Panc1 (cell line): Measurements from ENCODE around the gene CCM2L. TPM values are rescaled to one million over a fixed set of nuclear protein-coding genes. Genes with fewer than 3 reads are reported as not detected.
A peak's percentile ranks its signal among the peaks of the same experiment; 100 is the strongest.

Experiments
- ATAC-seq: fragments of 200-7000 bp; cut with Tn5 transposase; 2 replicates; pipeline ENCODE4 v1.9.1; 2020; ENCODE audit warnings: mild to moderate bottlenecking, moderate library complexity
- BruUV-seq: library from RNA; stranded (reverse); fragments of 400-500 nt; replicated peaks from 2 replicates; lab custom pipeline; 2021; lab: Mats Ljungman, UMichigan
- CTCF ChIA-PET: fragments of 300-600 bp; sonication (Branson Sonifier 250); formaldehyde crosslinking; loops from one replicate; lab custom pipeline; 2022; ENCODE audit warnings: antibody characterized with exemption; lab: Charles Lee
- POLR2A ChIA-PET: fragments of 300-600 bp; sonication (Branson Sonifier 250); formaldehyde crosslinking; loops from one replicate; lab custom pipeline; 2022; ENCODE audit warnings: antibody characterized with exemption; lab: Charles Lee
- DNase-seq: peaks from one replicate; pipeline ENCODE4 v3.0.0-alpha.2; 2010; ENCODE audit warnings: low read depth, low spot score
- H3K27ac ChIP-seq: 2 replicates; pipeline ENCODE4 v1.5.1; 2011; ENCODE audit warnings: mild to moderate bottlenecking, low read length, inconsistent platforms
- H3K27me3 ChIP-seq: fragments of 200-500 bp; sonication (Bioruptor generic); 2 replicates; pipeline ENCODE4 v1.6.0; 2014; ENCODE audit warnings: low read length, inconsistent platforms; ENCODE audit not compliant: control insufficient read depth, insufficient read depth
- H3K36me3 ChIP-seq: fragments of 200-500 bp; sonication (Bioruptor generic); 2 replicates; pipeline ENCODE4 v1.5.1; 2014; ENCODE audit warnings: inconsistent platforms, mild to moderate bottlenecking, low read length, moderate library complexity; ENCODE audit not compliant: control insufficient read depth, insufficient read depth
- H3K4me1 ChIP-seq: 2 replicates; pipeline ENCODE4 v1.5.1; 2011; ENCODE audit warnings: inconsistent platforms, mild to moderate bottlenecking, low read length, moderate library complexity; ENCODE audit not compliant: control insufficient read depth, insufficient read depth
- H3K4me3 ChIP-seq, 2 experiments: 2 replicates each; pipeline ENCODE4 v1.5.1; 2011 to 2012; ENCODE audit warnings: low read depth in 2 of 2, low read length in 2 of 2, mild to moderate bottlenecking in 2 of 2, inconsistent platforms in 1 of 2, moderate library complexity in 1 of 2
- H3K9me3 ChIP-seq: fragments of 200-500 bp; sonication (Bioruptor generic); 2 replicates; pipeline ENCODE4 v1.5.1; 2014; ENCODE audit warnings: low read depth, mild to moderate bottlenecking, inconsistent platforms, low read length, moderate library complexity; ENCODE audit not compliant: control insufficient read depth, insufficient read depth
- CTCF ChIP-seq: fragments of 450-650 bp; IDR thresholded peaks from 2 replicates; pipeline ENCODE4 v1.5.1; 2017; ENCODE audit warnings: mild to moderate bottlenecking
- POLR2AphosphoS5 ChIP-seq: IDR thresholded peaks from 2 replicates; pipeline ENCODE4 v1.6.1; 2012; ENCODE audit warnings: mild to moderate bottlenecking, low read depth, low read length, moderate library complexity
- REST ChIP-seq, 2 experiments: IDR thresholded peaks; 2 replicates each; pipeline ENCODE4 v1.6.1; 2011 to 2012; ENCODE audit warnings: low read depth in 2 of 2, control low read depth in 1 of 2, low read length in 1 of 2, mild to moderate bottlenecking in 1 of 2, moderate library complexity in 1 of 2; ENCODE audit not compliant: insufficient read depth in 1 of 2
- SIN3A ChIP-seq: IDR thresholded peaks from 2 replicates; pipeline ENCODE4 v1.6.1; 2012; ENCODE audit warnings: low read depth, mild to moderate bottlenecking, low read length, moderate library complexity, borderline replicate concordance; ENCODE audit not compliant: insufficient read depth
- TCF7L2 ChIP-seq: IDR thresholded peaks from 2 replicates; pipeline ENCODE4 v1.6.1; 2011; ENCODE audit warnings: mild to moderate bottlenecking, low read depth, low read length, inconsistent platforms
- in situ Hi-C: cut with HindIII; loops from 2 replicates; pipeline ENCODE4 v1.10.0; 2016; ENCODE audit warnings: low sequenced_read_pairs, low pct_unique_long_range_greater_than_20kb
- intact Hi-C: fragments of 100-400 bp; cut with micrococcal nuclease; formaldehyde crosslinking; loops from one replicate; pipeline ENCODE4 v1.10.0; 2022; ENCODE audit not compliant: unreplicated experiment
- total RNA-seq: library from RNA; stranded (reverse); gene quantifications from one replicate; pipeline ENCODE4 v1.2.1, GENCODE V29; 2021; ENCODE audit not compliant: unreplicated experiment

CCM2L gene
- total RNA-seq, 1 experiment from 2014 or later, result 45.4 TPM

- Histone ChIP-seq H3K36me3 (no peaks in the 10 kb centered on the region), H3K27ac (peak overlapping the region; percentile 52; the same call in 1 of the 2 replicates), H3K27me3 (peaks cover 11% of the 10 kb centered on the region; the same call in 1 of the 2 replicates), H3K9me3 (no peaks in the 10 kb centered on the region), H3K4me1 (peaks cover 19% of the 10 kb centered on the region), H3K4me3 (peak overlapping the region; percentile 52 to 65)
- no TSS peak for BruUV-seq
- CTCF ChIA-PET, result interaction anchor here (0.9 to 1.5 kb wide), 5 partner anchors 10 to 67 kb away, joined by 3 to 5 read pairs (median 3); partner anchors contain the start of gene PDRG1
- in situ Hi-C loops, result no loop called here
- POLR2A ChIA-PET, result interaction anchor here (0.5 to 0.6 kb wide), 2 partner anchors 445 to 694 kb away, joined by 3 to 4 read pairs; no protein-coding TSS in a partner anchor
- intact Hi-C loops, result loop anchor here (5.0 kb wide), 1 partner anchor 46 kb away; no protein-coding TSS in a partner anchor
- DNase-seq, result no peak
- TF ChIP-seq TCF7L2, result no peak
- TF ChIP-seq SIN3A, result peak; percentile 72; the same call in 1 of the 2 replicates
- peak; percentile 88 for TF ChIP-seq POLR2AphosphoS5
- peak; percentile 91 for ATAC-seq
Measured at GRCh38 chr20:32018269-32019155, 8.3 kb downstream of the CCM2L start.

- DNase-seq, result no peak
- H3K27me3 ChIP-seq, result peaks cover 11% of the 10 kb centered on the region; the same call in 1 of the 2 replicates
- H3K9me3 ChIP-seq, result no peaks in the 10 kb centered on the region
- no peaks in the 10 kb centered on the region for H3K36me3 ChIP-seq
- peaks cover 19% of the 10 kb centered on the region for H3K4me1 ChIP-seq
- in situ Hi-C loops, result no loop called here
- H3K27ac ChIP-seq, result peak overlapping the region; percentile 89
- TF ChIP-seq CTCF, result peak; percentile 81
- TF ChIP-seq SIN3A, result no peak
- ATAC-seq, result peak; percentile 57
- CTCF ChIA-PET, result no interaction called here
- BruUV-seq, result no TSS peak
- peak overlapping the region; percentile 38 to 52 for H3K4me3 ChIP-seq
- intact Hi-C loops, result loop anchor here (5.0 kb wide), 1 partner anchor 47 kb away; no protein-coding TSS in a partner anchor
- POLR2A ChIA-PET, result no interaction called here
Measured at GRCh38 chr20:32019156-32019510, 8.9 kb downstream of the CCM2L start.

GRCh38 chr20:32019563-32020463, 9.6 kb downstream of the CCM2L start:
- TSS peak; percentile 79 for BruUV-seq
- Histone ChIP-seq H3K27ac (peak overlapping the region; percentile 89), H3K36me3 (no peaks in the 10 kb centered on the region), H3K27me3 (peaks cover 11% of the 10 kb centered on the region; the same call in 1 of the 2 replicates), H3K4me1 (peaks cover 19% of the 10 kb centered on the region), H3K4me3 (peak overlapping the region; percentile 38 to 52), H3K9me3 (no peaks in the 10 kb centered on the region)
- TF ChIP-seq REST (IDR thresholded peaks at IDR 0.05; ENCODE audit: insufficient read depth in 1 of 2, low read depth in 2 of 2, low read length in 1 of 2) (no peak), POLR2AphosphoS5 (0 out of 2 replicates have a peak, but pooled peaks have one; percentile 13)
- ChIA-PET CTCF (interaction anchor here (0.8 to 1.0 kb wide), 4 partner anchors 12 to 186 kb away, joined by 3 to 4 read pairs (median 4); partner anchors contain the start of gene PDRG1), POLR2A (interaction anchor here (0.6 to 1.0 kb wide), 3 partner anchors 10 to 124 kb away, joined by 3 to 18 read pairs (median 3); no protein-coding TSS in a partner anchor)
- in situ Hi-C loops (no loop called here), intact Hi-C loops (loop anchor here (5.0 kb wide), 1 partner anchor 48 kb away; no protein-coding TSS in a partner anchor)
- ATAC-seq, result no peak
- no peak for DNase-seq
